GM12891 (cell line): Measurements from ENCODE around the gene TRIM50.
"Not testable (repeated sequence)": the region's sequence is repeated elsewhere in the genome, so short reads cannot be mapped to it uniquely, and the experiment has no call there.

Experiments used
- POLR2A ChIP-seq: IDR thresholded peaks from 2 replicates; pipeline ENCODE4 v1.6.1; 2011; ENCODE audit warnings: low read depth, low read length, control low read depth
- POLR2AphosphoS5 ChIP-seq: IDR thresholded peaks from 2 replicates; pipeline ENCODE4 v1.6.1; 2011; ENCODE audit warnings: low read depth, low read length, control low read depth
- POU2F2 ChIP-seq: IDR thresholded peaks from 2 replicates; pipeline ENCODE4 v1.6.1; 2011; ENCODE audit warnings: low read depth, mild to moderate bottlenecking, control low read depth, low read length, moderate library complexity
- SPI1 ChIP-seq: IDR thresholded peaks from 2 replicates; pipeline ENCODE4 v1.6.1; 2011; ENCODE audit warnings: low read depth, low read length, control low read depth
- TAF1 ChIP-seq: IDR thresholded peaks from 2 replicates; pipeline ENCODE4 v1.6.1; 2011; ENCODE audit warnings: low read depth, low read length, control low read depth

DNA sequence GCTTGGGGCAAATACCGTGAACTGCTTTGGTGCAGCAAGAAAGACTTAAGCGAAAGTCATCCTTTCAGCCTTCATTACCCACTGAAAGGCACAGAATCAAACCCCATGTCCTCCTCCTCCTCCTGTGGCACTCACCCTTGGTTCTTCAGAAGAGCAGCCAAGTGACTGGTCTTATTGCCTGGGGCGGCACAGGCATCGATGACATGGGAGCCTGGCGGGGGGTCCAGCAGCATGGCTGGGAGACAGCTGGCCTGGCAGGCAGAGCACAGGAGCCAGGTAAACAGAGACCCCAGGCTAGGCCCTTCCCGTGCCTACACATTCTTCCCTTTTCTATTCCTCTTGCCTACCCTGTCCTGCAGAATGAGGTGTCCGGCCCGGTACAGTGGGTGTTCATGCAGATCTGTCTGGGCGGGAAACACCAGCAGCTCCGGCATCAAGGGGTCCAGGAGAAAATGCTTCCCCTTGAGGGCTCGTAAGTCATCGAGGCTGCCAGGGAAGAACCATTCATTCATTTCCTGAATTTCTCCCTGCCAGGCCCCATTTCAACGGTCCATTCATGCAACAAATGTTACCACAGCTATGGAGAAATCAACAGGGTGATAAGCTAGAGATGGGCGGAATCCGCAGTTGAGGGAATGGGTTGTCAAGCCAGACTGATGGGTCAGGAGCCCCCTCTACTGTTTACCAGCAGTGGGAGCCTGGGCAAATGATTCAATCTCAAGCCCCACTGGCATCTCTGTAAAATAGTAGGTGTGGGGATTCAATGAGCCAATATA lies 23.1 kb downstream of the TRIM50 start:
- not testable (repeated sequence) for TF ChIP-seq POLR2A, TAF1, POLR2AphosphoS5, SPI1, POU2F2
